OCI-LY7 (cell line): Measurements from ENCODE around the gene NAT16. TPM values are rescaled to one million over a fixed set of nuclear protein-coding genes. Genes with fewer than 3 reads are reported as not detected.

Source experiments
- BruUV-seq: library from RNA; stranded (reverse); fragments of 400-500 nt; replicated peaks from 2 replicates; lab custom pipeline; 2021; lab: Mats Ljungman, UMichigan
- CTCF ChIA-PET: fragments of 300-600 bp; sonication (Branson Sonifier 250); formaldehyde crosslinking; loops from one replicate; lab custom pipeline; 2022; ENCODE audit warnings: antibody characterized with exemption; ENCODE audit not compliant: unreplicated experiment; lab: Charles Lee
- POLR2A ChIA-PET: fragments of 300-600 bp; sonication (Branson Sonifier 250); formaldehyde crosslinking; loops from one replicate; lab custom pipeline; 2022; ENCODE audit warnings: antibody characterized with exemption; lab: Charles Lee
- DNase-seq: peaks from one replicate; pipeline ENCODE4 v3.0.0-alpha.2; 2015; ENCODE audit warnings: low spot score
- H2AFZ ChIP-seq: fragments of 200-600 bp; sonication (generic), shearing (Covaris generic); 2 replicates; pipeline ENCODE4 v1.6.1; 2014; ENCODE audit warnings: mild to moderate bottlenecking, antibody characterized with exemption, low read length, moderate library complexity
- H3K27ac ChIP-seq: fragments of 200-600 bp; sonication (generic); 2 replicates; pipeline ENCODE4 v1.5.1; 2014; ENCODE audit warnings: mixed run types, low read depth, mild to moderate bottlenecking, moderate library complexity, low read length, inconsistent platforms; ENCODE audit not compliant: poor library complexity, severe bottlenecking
- H3K36me3 ChIP-seq: fragments of 200-600 bp; sonication (generic); 2 replicates; pipeline ENCODE4 v1.6.1; 2014; ENCODE audit warnings: mild to moderate bottlenecking, antibody characterized with exemption, low read length, moderate library complexity, mixed read lengths; ENCODE audit not compliant: insufficient read depth
- H3K4me1 ChIP-seq: fragments of 200-600 bp; sonication (generic); 2 replicates; pipeline ENCODE4 v1.5.1; 2014; ENCODE audit warnings: mild to moderate bottlenecking, low read length; ENCODE audit not compliant: insufficient read depth, poor library complexity, severe bottlenecking
- H3K4me2 ChIP-seq: fragments of 200-600 bp; sonication (generic); 2 replicates; pipeline ENCODE4 v1.6.1; 2014; ENCODE audit warnings: mild to moderate bottlenecking, low read length
- H3K4me3 ChIP-seq: fragments of 200-600 bp; sonication (generic); 2 replicates; pipeline ENCODE4 v1.5.1; 2014; ENCODE audit warnings: mild to moderate bottlenecking, low read depth, low read length; ENCODE audit not compliant: poor library complexity, severe bottlenecking
- H3K79me2 ChIP-seq: fragments of 200-600 bp; sonication (generic); 2 replicates; pipeline ENCODE4 v1.6.1; 2016; ENCODE audit warnings: low read depth, mild to moderate bottlenecking, low read length, moderate library complexity, mixed read lengths; ENCODE audit not compliant: insufficient read depth
- H3K9me2 ChIP-seq: fragments of 200-600 bp; sonication (generic); 2 replicates; pipeline ENCODE4 v1.6.1; 2016; ENCODE audit warnings: mild to moderate bottlenecking, low read length, mixed read lengths; ENCODE audit not compliant: insufficient read depth
- H3K9me3 ChIP-seq: fragments of 200-600 bp; sonication (generic); 2 replicates; pipeline ENCODE4 v1.6.1; 2014; ENCODE audit warnings: mild to moderate bottlenecking, mixed run types, low read length, mixed read lengths
- H4K20me1 ChIP-seq: fragments of 200-600 bp; sonication (generic); 2 replicates; pipeline ENCODE4 v1.6.1; 2014; ENCODE audit warnings: mild to moderate bottlenecking, antibody characterized with exemption, low read length, moderate library complexity, mixed read lengths; ENCODE audit not compliant: insufficient read depth
- EZH2phosphoT487 ChIP-seq: fragments of 200-600 bp; sonication (generic); IDR thresholded peaks from 2 replicates; pipeline ENCODE4 v1.6.1; 2018; ENCODE audit warnings: low read depth, borderline replicate concordance, mild to moderate bottlenecking, mixed run types, antibody characterized with exemption, low read length, moderate library complexity, mixed read lengths
- intact Hi-C: fragments of 100-400 bp; cut with micrococcal nuclease; formaldehyde crosslinking; loops from one replicate; pipeline ENCODE4 v1.10.0; 2022; ENCODE audit not compliant: unreplicated experiment
- total RNA-seq, 2 experiments: library from RNA; depleted of rRNA in 1 of 2; stranded (reverse); fragments of >200 nt in 1 of 2; shearing (Covaris generic) in 1 of 2; gene quantifications; 2 replicates each; pipeline ENCODE4 v1.2.3, GENCODE V29; 2014 to 2022
- TF ChIP-seq, protein P1 (sequence below): fragments of 200-600 bp; sonication (generic); conservative IDR thresholded peaks from 2 replicates; pipeline ENCODE4 v1.5.1; 2014; ENCODE audit warnings: mild to moderate bottlenecking, antibody characterized with exemption, low read length, moderate library complexity, mixed read lengths

NAT16 gene
- total RNA-seq, 2 experiments from 2014 or later = 0.22 TPM; not detected in 1

DNA sequence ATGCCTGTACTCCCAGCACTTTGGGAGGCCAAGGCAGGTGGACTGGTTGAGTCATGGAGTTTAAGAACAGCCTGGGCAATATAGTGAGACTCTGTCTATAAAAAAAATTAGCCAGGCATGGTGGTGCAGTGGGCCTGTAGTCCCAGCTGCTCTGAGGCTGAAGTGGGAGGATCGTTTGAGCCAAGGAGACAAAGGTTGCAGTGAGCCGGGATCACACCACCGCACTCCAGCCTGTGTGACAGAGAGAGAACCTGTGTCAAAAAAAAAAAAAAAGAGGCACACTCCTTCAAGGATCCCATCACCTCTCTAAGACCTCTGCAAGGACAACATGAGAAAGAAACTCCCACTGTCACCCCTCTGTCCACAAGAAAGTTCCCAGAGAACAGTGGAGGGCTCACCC is 4.4 kb downstream of the NAT16 start:
- no peak for DNase-seq
- Histone ChIP-seq H2AFZ (no peak overlapping the region), H4K20me1 (no peaks in the 10 kb centered on the region), H3K79me2 (no peaks in the 10 kb centered on the region), H3K36me3 (no peaks in the 10 kb centered on the region), H3K9me3 (no peaks in the 10 kb centered on the region), H3K27ac (no peak overlapping the region), H3K4me3 (no peak overlapping the region), H3K4me2 (no peak overlapping the region), H3K9me2 (no peaks in the 10 kb centered on the region), H3K4me1 (peaks cover 26% of the 10 kb centered on the region)
- CTCF ChIA-PET = no interaction called here
- POLR2A ChIA-PET = no interaction called here
- no TSS peak for BruUV-seq
- intact Hi-C loops = no loop called here
- TF ChIP-seq, protein P1, sequence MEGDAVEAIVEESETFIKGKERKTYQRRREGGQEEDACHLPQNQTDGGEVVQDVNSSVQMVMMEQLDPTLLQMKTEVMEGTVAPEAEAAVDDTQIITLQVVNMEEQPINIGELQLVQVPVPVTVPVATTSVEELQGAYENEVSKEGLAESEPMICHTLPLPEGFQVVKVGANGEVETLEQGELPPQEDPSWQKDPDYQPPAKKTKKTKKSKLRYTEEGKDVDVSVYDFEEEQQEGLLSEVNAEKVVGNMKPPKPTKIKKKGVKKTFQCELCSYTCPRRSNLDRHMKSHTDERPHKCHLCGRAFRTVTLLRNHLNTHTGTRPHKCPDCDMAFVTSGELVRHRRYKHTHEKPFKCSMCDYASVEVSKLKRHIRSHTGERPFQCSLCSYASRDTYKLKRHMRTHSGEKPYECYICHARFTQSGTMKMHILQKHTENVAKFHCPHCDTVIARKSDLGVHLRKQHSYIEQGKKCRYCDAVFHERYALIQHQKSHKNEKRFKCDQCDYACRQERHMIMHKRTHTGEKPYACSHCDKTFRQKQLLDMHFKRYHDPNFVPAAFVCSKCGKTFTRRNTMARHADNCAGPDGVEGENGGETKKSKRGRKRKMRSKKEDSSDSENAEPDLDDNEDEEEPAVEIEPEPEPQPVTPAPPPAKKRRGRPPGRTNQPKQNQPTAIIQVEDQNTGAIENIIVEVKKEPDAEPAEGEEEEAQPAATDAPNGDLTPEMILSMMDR = no peak
- TF ChIP-seq EZH2phosphoT487 = no peak

DNA sequence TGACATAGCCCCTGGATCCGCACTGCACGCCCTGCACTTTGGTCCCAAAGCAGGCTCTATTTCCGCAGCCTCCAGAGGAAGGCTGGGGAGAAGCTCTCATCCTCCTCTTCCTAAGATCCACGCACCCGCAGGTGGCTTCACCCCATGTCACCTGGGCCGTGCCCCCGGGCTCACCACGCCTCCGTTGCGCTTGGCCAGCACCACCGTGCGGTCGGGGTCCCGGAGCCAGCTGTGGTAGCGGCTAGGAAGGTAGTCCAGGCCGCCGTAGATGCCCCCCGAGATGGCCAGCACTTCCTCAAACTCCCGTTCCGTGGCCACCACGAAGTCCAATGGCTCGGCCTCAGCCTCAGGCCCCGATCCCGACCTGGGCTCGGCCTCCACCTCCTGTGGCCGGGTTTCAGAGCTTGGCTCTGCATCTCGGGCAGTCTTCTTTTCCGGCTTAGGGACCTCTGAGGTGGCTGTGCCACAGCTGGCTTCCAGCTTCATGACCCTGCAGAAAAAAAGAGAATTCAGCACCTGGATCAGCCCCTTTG is 5.7 kb downstream of the NAT16 start:
- peak overlapping the region; percentile 37 for H3K4me3 ChIP-seq
- peak overlapping the region; percentile 61 for H3K4me2 ChIP-seq
- no peaks in the 10 kb centered on the region for H4K20me1 ChIP-seq
- peak overlapping the region; percentile 83 for H2AFZ ChIP-seq
- H3K27ac ChIP-seq = no peak overlapping the region
- no peaks in the 10 kb centered on the region for H3K9me3 ChIP-seq
- no peak for DNase-seq
- peaks cover 26% of the 10 kb centered on the region for H3K4me1 ChIP-seq
- no TSS peak for BruUV-seq
- H3K36me3 ChIP-seq = no peaks in the 10 kb centered on the region
- no peaks in the 10 kb centered on the region for H3K79me2 ChIP-seq
- intact Hi-C loops = no loop called here
- ChIA-PET CTCF (interaction anchor here (0.6 to 1.4 kb wide), 5 partner anchors 8 to 30 kb away, joined by 3 to 5 read pairs (median 4); no protein-coding TSS in a partner anchor), POLR2A (interaction anchor here (0.6 to 2.0 kb wide), 7 partner anchors 8 to 89 kb away, joined by 3 to 12 read pairs (median 4); partner anchors contain the start of genes TRIM56 and ZNHIT1)
- H3K9me2 ChIP-seq = no peaks in the 10 kb centered on the region
- no peak for TF ChIP-seq EZH2phosphoT487
- TF ChIP-seq, protein P1 = no peak

DNA sequence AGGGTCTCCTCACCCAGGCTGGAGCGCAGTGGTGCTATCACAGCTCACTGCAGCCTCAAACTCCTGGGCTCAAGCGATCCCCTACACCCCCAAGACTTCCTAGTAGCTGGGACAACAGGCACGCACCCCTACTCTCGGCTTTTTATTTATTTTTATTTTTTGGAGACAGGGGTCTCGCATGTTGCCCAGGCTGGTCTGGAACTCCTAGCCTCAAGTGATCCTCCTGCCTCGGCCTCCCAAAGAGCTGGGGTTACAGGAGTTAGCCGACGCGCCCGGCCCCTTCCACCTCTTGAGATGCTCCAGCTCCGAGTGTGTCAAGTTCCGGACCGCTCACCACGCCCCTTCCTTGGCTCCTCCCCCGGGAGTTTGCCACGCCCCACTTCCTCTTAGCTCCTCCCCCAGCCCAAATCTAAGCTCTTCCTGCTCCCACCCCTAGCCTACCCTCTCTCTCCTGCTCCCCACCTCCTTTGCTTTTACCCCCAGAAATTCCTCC is 6.3 kb downstream of the NAT16 start:
- ChIA-PET POLR2A (interaction anchor here (0.6 to 2.0 kb wide), 8 partner anchors 9 to 89 kb away, joined by 3 to 12 read pairs (median 4); partner anchors contain the start of genes TRIM56 and ZNHIT1), CTCF (interaction anchor here (0.6 to 1.4 kb wide), 5 partner anchors 9 to 30 kb away, joined by 3 to 5 read pairs (median 4); no protein-coding TSS in a partner anchor)
- Histone ChIP-seq H3K79me2 (no peaks in the 10 kb centered on the region), H4K20me1 (no peaks in the 10 kb centered on the region), H3K36me3 (no peaks in the 10 kb centered on the region), H3K4me1 (peaks cover 26% of the 10 kb centered on the region), H3K9me2 (no peaks in the 10 kb centered on the region), H2AFZ (peak overlapping the region; percentile 83), H3K4me3 (peak overlapping the region; percentile 37), H3K9me3 (no peaks in the 10 kb centered on the region), H3K27ac (no peak overlapping the region), H3K4me2 (peak overlapping the region; percentile 61)
- DNase-seq = peak; percentile 78
- BruUV-seq = no TSS peak
- intact Hi-C loops = no loop called here
- TF ChIP-seq, protein P1 = no peak
- no peak for TF ChIP-seq EZH2phosphoT487
